SK-N-SH treated with all-trans-retinoic acid at 6 μM for 48 hours (cell line): ENCODE results near the gene DDI1.

ENCODE experiments used
- ARNTL ChIP-seq: fragments of 450-650 bp; formaldehyde crosslinking; IDR thresholded peaks from 2 replicates; pipeline ENCODE4 v1.5.0; 2020; ENCODE audit warnings: low read depth, mild to moderate bottlenecking, moderate library complexity, borderline replicate concordance
- ESRRG ChIP-seq: fragments of 250-450 bp; sonication (Bioruptor Pico); IDR thresholded peaks from 2 replicates; pipeline ENCODE4 v1.6.1; 2021; ENCODE audit warnings: mild to moderate bottlenecking
- POU6F1 ChIP-seq: fragments of 250-450 bp; sonication (Bioruptor Pico); IDR thresholded peaks from 2 replicates; pipeline ENCODE4 v1.8.0; 2021; ENCODE audit warnings: low read depth, mild to moderate bottlenecking, moderate library complexity, borderline replicate concordance
- SNAI2 ChIP-seq: fragments of 250-450 bp; sonication (Bioruptor Pico); IDR thresholded peaks from 2 replicates; pipeline ENCODE4 v1.5.0; 2020; ENCODE audit warnings: mild to moderate bottlenecking, moderate library complexity
- TSHZ2 ChIP-seq: fragments of 250-450 bp; sonication (Bioruptor Pico); IDR thresholded peaks from 2 replicates; pipeline ENCODE4 v1.5.0; 2020; ENCODE audit warnings: mild to moderate bottlenecking, moderate library complexity
- ZFP3 ChIP-seq: fragments of 250-450 bp; sonication (Bioruptor Pico); IDR thresholded peaks from 2 replicates; pipeline ENCODE4 v1.5.0; 2020; ENCODE audit warnings: mild to moderate bottlenecking, moderate library complexity
- ZFP30 ChIP-seq: fragments of 450-650 bp; formaldehyde crosslinking; IDR thresholded peaks from 2 replicates; pipeline ENCODE4 v1.5.0; 2022; ENCODE audit warnings: mild to moderate bottlenecking, moderate library complexity

- no peak for TF ChIP-seq POU6F1 (CRISPR knock-in tag)
- no peak for TF ChIP-seq ZFP3
- TF ChIP-seq ARNTL (CRISPR knock-in tag), result no peak
- no peak for TF ChIP-seq SNAI2 (CRISPR knock-in tag)
- TF ChIP-seq TSHZ2, result no peak
- TF ChIP-seq ESRRG (CRISPR knock-in tag), result no peak
- no peak for TF ChIP-seq ZFP30 (CRISPR knock-in tag)
Observed at GRCh38 chr11:104046331-104046730, 9.9 kb downstream of the DDI1 start.
